OCI-LY7 (cell line): Measurements from ENCODE around the gene TTLL10.

ENCODE experiments used
- CTCF ChIP-seq: fragments of 200-600 bp; sonication (generic); conservative IDR thresholded peaks from 2 replicates; pipeline ENCODE4 v1.5.1; 2014; ENCODE audit warnings: mild to moderate bottlenecking, antibody characterized with exemption, low read length, moderate library complexity, mixed read lengths
- EZH2phosphoT487 ChIP-seq: fragments of 200-600 bp; sonication (generic); IDR thresholded peaks from 2 replicates; pipeline ENCODE4 v1.6.1; 2018; ENCODE audit warnings: low read depth, borderline replicate concordance, mild to moderate bottlenecking, mixed run types, antibody characterized with exemption, low read length, moderate library complexity, mixed read lengths

GRCh38 chr1:1206376-1206965, 32.8 kb downstream of the TTLL10 start, which contains the start of gene TNFRSF18:
- TF ChIP-seq CTCF, result no peak
- TF ChIP-seq EZH2phosphoT487, result no peak
